ENCODE data around the gene CTNNA3. TPM values are rescaled to one million over a fixed set of nuclear protein-coding genes. Genes with fewer than 3 reads are reported as not detected.

CTNNA3 gene
- total RNA-seq, 2 donors from 2014 or later, result 20.3 to 23.8 TPM

DNA sequence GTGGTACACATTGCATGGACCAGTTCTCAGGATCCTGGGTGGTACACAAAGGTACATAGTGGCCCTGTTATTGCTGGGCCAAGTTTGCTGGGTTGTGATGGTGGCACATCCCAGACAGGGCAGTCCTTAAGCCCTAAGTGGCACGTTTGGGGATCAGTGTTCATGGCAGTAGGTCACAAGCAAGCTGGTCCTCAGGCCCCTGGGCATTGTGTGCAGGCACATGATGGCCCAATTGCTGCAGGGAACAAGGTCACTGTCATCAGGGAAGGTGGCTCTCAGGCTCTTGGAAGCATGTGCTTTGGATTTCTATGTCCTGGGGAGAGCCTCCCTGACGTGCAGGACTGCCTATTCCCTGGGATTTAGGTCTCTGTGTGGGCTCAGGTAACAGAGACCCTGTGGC lies 1182.5 kb downstream of the CTNNA3 start:
- no peak overlapping the region for H3K4me3 ChIP-seq
- H3K36me3 ChIP-seq, result no peaks in the 10 kb centered on the region

DNA sequence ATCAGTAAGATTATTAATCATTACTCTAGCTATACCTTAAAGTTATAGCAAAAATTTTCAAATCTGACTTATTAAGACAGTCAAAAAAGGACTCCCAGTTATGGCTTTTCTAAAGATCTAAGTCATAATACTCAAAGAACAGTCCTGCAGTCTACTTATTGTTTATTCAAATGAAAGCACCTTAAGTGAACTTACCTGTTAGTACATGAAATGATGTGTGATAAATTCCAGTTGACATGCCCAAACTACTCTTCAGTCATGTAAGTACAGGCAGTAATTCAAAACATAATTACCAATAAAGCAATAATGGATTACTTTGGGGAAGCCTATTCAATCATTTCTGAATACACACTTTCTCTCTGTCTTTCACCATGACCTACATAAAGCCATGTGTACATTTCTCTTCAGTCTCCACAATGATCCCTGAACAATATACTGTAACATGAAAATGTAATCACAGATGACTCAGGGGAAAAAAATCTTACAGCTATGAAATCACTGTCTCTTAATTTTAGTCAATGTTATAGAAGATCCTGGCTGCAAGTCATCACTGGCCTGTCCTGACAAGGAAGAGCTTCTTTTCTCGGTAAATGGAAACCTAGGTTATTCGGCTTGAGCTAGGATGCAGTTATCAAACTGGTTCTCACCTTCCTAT lies 1190.9 kb downstream of the CTNNA3 start:
- Histone ChIP-seq H3K4me1 (no peaks in the 10 kb centered on the region), H3K27ac (no peak overlapping the region), H3K36me3 (no peaks in the 10 kb centered on the region), H3K9me3 (no peaks in the 10 kb centered on the region), H3K27me3 (no peaks in the 10 kb centered on the region), H3K4me3 (no peak overlapping the region)
- no peak for TF ChIP-seq CTCF (IDR thresholded peaks at IDR 0.05)
- DNase-seq (ENCODE audit: low spot score), result no peak

More for the DNA sequence above, 1182.5 kb downstream of the CTNNA3 start:
- no peak for TF ChIP-seq CTCF (IDR thresholded peaks at IDR 0.05)
- DNase-seq (ENCODE audit: low spot score), result no peak
- Histone ChIP-seq H3K27ac (no peak overlapping the region), H3K4me1 (no peaks in the 10 kb centered on the region), H3K9me3 (no peaks in the 10 kb centered on the region), H3K27me3 (no peaks in the 10 kb centered on the region)

DNA sequence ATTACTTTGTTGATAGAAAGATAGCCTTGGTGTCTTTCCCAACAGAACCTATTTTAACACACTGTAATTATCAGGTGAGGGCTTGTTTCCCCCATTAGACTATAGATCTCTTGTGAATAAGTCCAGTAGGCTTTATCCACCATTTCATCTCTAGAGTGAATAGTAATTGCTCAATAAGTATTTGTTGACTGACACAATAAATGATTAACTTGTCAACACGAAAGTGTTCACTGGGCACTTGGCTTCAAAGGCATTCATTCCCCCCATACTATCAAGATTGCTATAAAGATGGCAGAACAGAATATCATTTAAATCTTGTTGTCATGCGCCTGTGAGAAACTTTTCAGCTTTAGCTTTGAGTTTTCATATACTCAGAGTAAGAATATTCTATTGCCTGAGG lies 1194.6 kb downstream of the CTNNA3 start:
- Histone ChIP-seq H3K27ac (no peak overlapping the region), H3K4me3 (no peak overlapping the region)
- TF ChIP-seq CTCF (IDR thresholded peaks at IDR 0.05), result no peak

DNA sequence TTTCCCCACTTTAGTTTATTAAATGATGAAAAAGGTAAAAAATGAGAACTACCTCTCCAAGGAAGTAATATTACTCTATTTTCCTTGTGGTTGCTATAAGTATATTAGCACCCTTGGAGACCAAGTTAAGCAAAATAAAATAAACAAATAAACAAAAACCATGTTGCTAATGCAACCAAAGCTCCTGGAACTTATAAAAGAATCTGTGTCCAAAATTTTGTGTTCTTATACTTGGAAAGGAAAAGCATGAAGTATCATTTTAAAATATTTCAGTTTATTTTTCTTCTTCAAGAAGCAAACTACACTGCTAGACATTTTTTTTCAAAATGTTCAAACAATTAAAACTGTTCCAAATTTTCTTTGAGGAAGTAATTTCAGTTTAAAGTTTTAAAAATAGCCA lies 1212.0 kb downstream of the CTNNA3 start:
- Histone ChIP-seq H3K4me3 (no peak overlapping the region), H3K36me3 (no peaks in the 10 kb centered on the region), H3K27me3 (no peaks in the 10 kb centered on the region), H3K27ac (no peak overlapping the region), H3K9me3 (no peaks in the 10 kb centered on the region), H3K4me1 (no peaks in the 10 kb centered on the region)
- TF ChIP-seq CTCF (IDR thresholded peaks at IDR 0.05), result no peak
- no peak for DNase-seq (ENCODE audit: low spot score)

More for the DNA sequence above, 1194.6 kb downstream of the CTNNA3 start:
- no peak for DNase-seq (ENCODE audit: low spot score)
- H3K27me3 ChIP-seq, result no peaks in the 10 kb centered on the region
- H3K4me1 ChIP-seq, result no peaks in the 10 kb centered on the region
- H3K36me3 ChIP-seq, result no peaks in the 10 kb centered on the region
- H3K9me3 ChIP-seq, result no peaks in the 10 kb centered on the region

GRCh38 chr10:66472156-66472555 lies 1223.8 kb downstream of the CTNNA3 start:
- no peaks in the 10 kb centered on the region for H3K27me3 ChIP-seq
- no peak for TF ChIP-seq CTCF (IDR thresholded peaks at IDR 0.05)
- H3K27ac ChIP-seq, result no peak overlapping the region
- no peaks in the 10 kb centered on the region for H3K4me1 ChIP-seq
- H3K4me3 ChIP-seq, result no peak overlapping the region
- no peaks in the 10 kb centered on the region for H3K9me3 ChIP-seq
- DNase-seq (ENCODE audit: low spot score), result no peak
- no peaks in the 10 kb centered on the region for H3K36me3 ChIP-seq

- Histone ChIP-seq H3K4me1 (no peaks in the 10 kb centered on the region), H3K27me3 (no peaks in the 10 kb centered on the region), H3K36me3 (no peaks in the 10 kb centered on the region), H3K27ac (no peak overlapping the region), H3K9me3 (no peaks in the 10 kb centered on the region), H3K4me3 (no peak overlapping the region)
- no peak for TF ChIP-seq CTCF (IDR thresholded peaks at IDR 0.05)
- no peak for DNase-seq (ENCODE audit: low spot score)
Measured at GRCh38 chr10:66467042-66467441, 1229.0 kb downstream of the CTNNA3 start.

Measured in right atrium auricular region (tissue), 2 donors.